Activated CD8-positive, alpha-beta T cell treated with anti-CD3 and anti-CD28 coated beads for 36 hours (primary cell): ENCODE data around the gene TRMT10B. TPM values are rescaled to one million over a fixed set of nuclear protein-coding genes. Genes with fewer than 3 reads are reported as not detected.
"Not testable (repeated sequence)": the region's sequence is repeated elsewhere in the genome, so short reads cannot be mapped to it uniquely, and the experiment has no call there.

Experiments used
- ATAC-seq: fragments of 200-7000 bp; cut with Tn5 transposase; one replicate; pipeline ENCODE4 v1.10.0; 2021; ENCODE audit warnings: mild to moderate bottlenecking, moderate library complexity
- CTCF ChIA-PET: fragments of 350-600 bp; sonication (Branson Sonifier 250); formaldehyde crosslinking; loops from one replicate; lab custom pipeline; 2021; ENCODE audit warnings: antibody characterized with exemption; lab: Charles Lee
- POLR2A ChIA-PET: fragments of 350-600 bp; sonication (Branson Sonifier 250); formaldehyde crosslinking; loops from one replicate; lab custom pipeline; 2021; ENCODE audit warnings: antibody characterized with exemption; lab: Charles Lee
- DNase-seq: peaks from one replicate; pipeline ENCODE4 v3.0.0-alpha.2; 2020
- H3K27ac Mint-ChIP-seq: one replicate; pipeline ENCODE4 v1.8.0; 2021; ENCODE audit warnings: mild to moderate bottlenecking, mixed read lengths
- H3K27me3 Mint-ChIP-seq: one replicate; pipeline ENCODE4 v1.8.0; 2021; ENCODE audit warnings: mixed read lengths
- H3K36me3 Mint-ChIP-seq: one replicate; pipeline ENCODE4 v1.8.0; 2021; ENCODE audit warnings: low read depth, mixed read lengths
- H3K4me1 Mint-ChIP-seq: one replicate; pipeline ENCODE4 v1.8.0; 2021; ENCODE audit warnings: low read depth, mixed read lengths
- H3K4me3 Mint-ChIP-seq: one replicate; pipeline ENCODE4 v1.8.0; 2021; ENCODE audit warnings: mild to moderate bottlenecking, moderate library complexity, mixed read lengths
- H3K9me3 Mint-ChIP-seq: one replicate; pipeline ENCODE4 v1.8.0; 2021; ENCODE audit warnings: mixed read lengths
- CTCF ChIP-seq: fragments of 200-600 bp; IDR thresholded peaks from one replicate; pipeline ENCODE4 v1.8.0; 2022; ENCODE audit warnings: antibody characterized with exemption, mild to moderate bottlenecking
- intact Hi-C: fragments of 100-400 bp; cut with micrococcal nuclease; formaldehyde crosslinking; loops from one replicate; pipeline ENCODE4 v1.10.0; 2022
- total RNA-seq, 2 experiments: library from RNA; stranded (reverse); gene quantifications; one replicate each; pipeline ENCODE4 v1.2.3, GENCODE V29; 2021

Gene TRMT10B
- total RNA-seq, 2 experiments from 2014 or later, result 10.6 to 12.0 TPM

GRCh38 chr9:37801959-37802711, 48.5 kb downstream of the TRMT10B start:
- H3K36me3 Mint-ChIP-seq, result peaks cover 7% of the 10 kb centered on the region
- ChIA-PET CTCF (no interaction called here), POLR2A (interaction anchor here (1.6 to 3.0 kb wide), 2 partner anchors 18 to 22 kb away, joined by 4 to 29 read pairs; partner anchors contain the start of gene EXOSC3)
- intact Hi-C loops, result no loop called here
- H3K9me3 Mint-ChIP-seq, result no peaks in the 10 kb centered on the region
- peak overlapping the region; percentile 71 for H3K27ac Mint-ChIP-seq
- H3K27me3 Mint-ChIP-seq, result no peaks in the 10 kb centered on the region
- no peak for TF ChIP-seq CTCF
- peak overlapping the region; percentile 93 for H3K4me3 Mint-ChIP-seq
- H3K4me1 Mint-ChIP-seq, result peaks cover 43% of the 10 kb centered on the region
- DNase-seq, result no peak
- no peak for ATAC-seq

- no peak for TF ChIP-seq CTCF
- Mint-ChIP-seq H3K4me1 (peaks cover 32% of the 10 kb centered on the region), H3K9me3 (no peaks in the 10 kb centered on the region), H3K4me3 (no peak overlapping the region), H3K36me3 (peaks cover 13% of the 10 kb centered on the region), H3K27me3 (no peaks in the 10 kb centered on the region), H3K27ac (no peak overlapping the region)
- ChIA-PET CTCF (no interaction called here), POLR2A (interaction anchor here (1.4 kb wide), 1 partner anchor 22 kb away, joined by 3 read pairs; the partner anchor contains the start of gene EXOSC3)
- DNase-seq (no peak), ATAC-seq (no peak)
- intact Hi-C loops, result no loop called here
These were observed 52.7 kb downstream of the TRMT10B start for GRCh38 chr9:37806271-37806670.

GRCh38 chr9:37809676-37810075, 56.1 kb downstream of the TRMT10B start:
- H3K4me3 Mint-ChIP-seq, H3K27me3 Mint-ChIP-seq, ATAC-seq, DNase-seq, H3K27ac Mint-ChIP-seq, intact Hi-C loops, H3K9me3 Mint-ChIP-seq: not testable (repeated sequence)
- Mint-ChIP-seq H3K4me1 (peaks cover 16% of the 10 kb centered on the region), H3K36me3 (peaks cover 15% of the 10 kb centered on the region)
- CTCF ChIA-PET, result interaction anchor here (0.8 to 1.1 kb wide), 2 partner anchors 9 to 21 kb away, joined by 3 to 4 read pairs; no protein-coding TSS in a partner anchor
- POLR2A ChIA-PET, result interaction anchor here (1.0 kb wide), 1 partner anchor 24 kb away, joined by 3 read pairs; the partner anchor contains the start of gene EXOSC3

- no peak for TF ChIP-seq CTCF
- Mint-ChIP-seq H3K4me1 (peaks cover 7% of the 10 kb centered on the region), H3K27ac (no peak overlapping the region), H3K36me3 (peaks cover 13% of the 10 kb centered on the region), H3K9me3 (no peaks in the 10 kb centered on the region), H3K27me3 (no peaks in the 10 kb centered on the region), H3K4me3 (no peak overlapping the region)
- intact Hi-C loops, result no loop called here
- POLR2A ChIA-PET, result interaction anchor here (0.7 kb wide), 2 partner anchors 21 to 401 kb away, joined by 4 to 6 read pairs; no protein-coding TSS in a partner anchor
- CTCF ChIA-PET, result interaction anchor here (0.7 to 1.3 kb wide), 2 partner anchors 9 to 348 kb away, joined by 4 to 5 read pairs; no protein-coding TSS in a partner anchor
- no peak for ATAC-seq
- no peak for DNase-seq
These were observed 58.4 kb downstream of the TRMT10B start for GRCh38 chr9:37811906-37812476.

- ChIA-PET CTCF (no interaction called here), POLR2A (interaction anchor here (0.7 kb wide), 1 partner anchor 400 kb away, joined by 4 read pairs; no protein-coding TSS in a partner anchor)
- no peak overlapping the region for H3K4me3 Mint-ChIP-seq
- no peaks in the 10 kb centered on the region for H3K27me3 Mint-ChIP-seq
- no peak for TF ChIP-seq CTCF
- no peaks in the 10 kb centered on the region for H3K9me3 Mint-ChIP-seq
- intact Hi-C loops, result no loop called here
- no peak for ATAC-seq
- no peak for DNase-seq
- H3K36me3 Mint-ChIP-seq, result peaks cover 12% of the 10 kb centered on the region
- H3K4me1 Mint-ChIP-seq, result peaks cover 5% of the 10 kb centered on the region
- no peak overlapping the region for H3K27ac Mint-ChIP-seq
These were observed 59.3 kb downstream of the TRMT10B start for GRCh38 chr9:37812773-37813379.
